Fibroblast of lung (primary cell): ENCODE data around the gene FIZ1.
"Not testable (repeated sequence)": the region's sequence is repeated elsewhere in the genome, so short reads cannot be mapped to it uniquely, and the experiment has no call there.

ENCODE experiments used
- CTCF ChIP-seq, 2 donors: IDR thresholded peaks in 1 of 2; conservative IDR thresholded peaks in 1 of 2; 1 replicate in 1 of 2; 2 replicates in 1 of 2; pipeline ENCODE4 v1.5.1; 2011 to 2012; ENCODE audit warnings: low read length in 2 of 2, control low read depth in 1 of 2, inconsistent platforms in 1 of 2, low read depth in 1 of 2, mild to moderate bottlenecking in 1 of 2
- EZH2 ChIP-seq: IDR thresholded peaks from 2 replicates; pipeline ENCODE4 v1.5.1; 2012; ENCODE audit warnings: low read length, control low read depth, mild to moderate bottlenecking; ENCODE audit errors: missing control alignments

- not testable (repeated sequence) for TF ChIP-seq EZH2; CTCF (conservative IDR thresholded peaks at IDR 0.05 in 1 of 2, IDR thresholded peaks at IDR 0.05 in 1 of 2; ENCODE audit: low read depth in 1 of 2, low read length in 2 of 2)
Measured at GRCh38 chr19:55582284-55582683, 17.0 kb downstream of the FIZ1 start.
